Mesendoderm (in vitro differentiated cells): ENCODE results near the gene TCF7L2.

ENCODE experiments used
- DNase-seq: peaks from one replicate; pipeline ENCODE4 v3.0.0; 2013
- H2AK5ac ChIP-seq: 2 replicates; pipeline ENCODE4 v1.6.1; 2013; ENCODE audit warnings: low read length, inconsistent platforms
- H2BK120ac ChIP-seq: 2 replicates; pipeline ENCODE4 v1.6.1; 2013; ENCODE audit warnings: low read depth, mild to moderate bottlenecking, low read length, moderate library complexity, mixed read lengths
- H2BK15ac ChIP-seq: replicated peaks from 2 replicates; pipeline ENCODE4 v1.6.1; 2013; ENCODE audit warnings: low read depth, mild to moderate bottlenecking, moderate library complexity
- H2BK5ac ChIP-seq: 2 replicates; pipeline ENCODE4 v1.6.1; 2013; ENCODE audit warnings: low read length, inconsistent platforms
- H3K18ac ChIP-seq: 2 replicates; pipeline ENCODE4 v1.6.1; 2013; ENCODE audit warnings: mild to moderate bottlenecking, low read length, mixed read lengths
- H3K23ac ChIP-seq: one replicate; pipeline ENCODE4 v1.6.1; 2013; ENCODE audit warnings: low read length
- H3K27ac ChIP-seq: 2 replicates; pipeline ENCODE4 v1.5.1; 2013; ENCODE audit warnings: low read depth, mild to moderate bottlenecking, inconsistent platforms, low read length, moderate library complexity
- H3K27me3 ChIP-seq: 2 replicates; pipeline ENCODE4 v1.6.1; 2013; ENCODE audit warnings: low read length, control low read depth, mild to moderate bottlenecking, inconsistent platforms; ENCODE audit not compliant: insufficient read depth, poor library complexity
- H3K36me3 ChIP-seq: 2 replicates; pipeline ENCODE4 v1.6.1; 2013; ENCODE audit warnings: low read length, inconsistent platforms; ENCODE audit not compliant: control insufficient read depth, insufficient read depth
- H3K4ac ChIP-seq: one replicate; pipeline ENCODE4 v1.6.1; 2013; ENCODE audit warnings: low read depth, mild to moderate bottlenecking, low read length, moderate library complexity
- H3K4me1 ChIP-seq: 2 replicates; pipeline ENCODE4 v1.6.1; 2013; ENCODE audit warnings: low read depth, low read length, inconsistent platforms; ENCODE audit not compliant: control insufficient read depth
- H3K4me2 ChIP-seq: 2 replicates; pipeline ENCODE4 v1.6.1; 2013; ENCODE audit warnings: low read length
- H3K4me3 ChIP-seq: 2 replicates; pipeline ENCODE4 v1.5.1; 2013; ENCODE audit warnings: mild to moderate bottlenecking, low read length
- H3K56ac ChIP-seq: one replicate; pipeline ENCODE4 v1.6.1; 2013; ENCODE audit warnings: low read length
- H3K79me1 ChIP-seq: 2 replicates; pipeline ENCODE4 v1.6.1; 2013; ENCODE audit warnings: low read length, inconsistent platforms
- H3K79me2 ChIP-seq: 2 replicates; pipeline ENCODE4 v1.6.1; 2013; ENCODE audit warnings: mild to moderate bottlenecking, low read length; ENCODE audit not compliant: control insufficient read depth, insufficient read depth
- H3K9ac ChIP-seq: 2 replicates; pipeline ENCODE4 v1.6.1; 2013; ENCODE audit warnings: low read length, inconsistent platforms
- H4K5ac ChIP-seq: one replicate; pipeline ENCODE4 v1.6.1; 2013; ENCODE audit warnings: low read length
- H4K8ac ChIP-seq: one replicate; pipeline ENCODE4 v1.6.1; 2013; ENCODE audit warnings: low read depth, mild to moderate bottlenecking, control low read depth, low read length, moderate library complexity
- WGBS: extraction: QIAGEN DNeasy Blood & Tissue Kit; methylation state at CpG from one replicate; pipeline ENCODE4 v1.1.7; 2013; ENCODE audit warnings: low lambda C conversion rate, missing lambda C conversion rate; ENCODE audit not compliant: insufficient coverage; ENCODE audit errors: extremely low coverage; 5-methylcytosine and 5-hydroxymethylcytosine counted together

The TCF7L2 gene

DNA sequence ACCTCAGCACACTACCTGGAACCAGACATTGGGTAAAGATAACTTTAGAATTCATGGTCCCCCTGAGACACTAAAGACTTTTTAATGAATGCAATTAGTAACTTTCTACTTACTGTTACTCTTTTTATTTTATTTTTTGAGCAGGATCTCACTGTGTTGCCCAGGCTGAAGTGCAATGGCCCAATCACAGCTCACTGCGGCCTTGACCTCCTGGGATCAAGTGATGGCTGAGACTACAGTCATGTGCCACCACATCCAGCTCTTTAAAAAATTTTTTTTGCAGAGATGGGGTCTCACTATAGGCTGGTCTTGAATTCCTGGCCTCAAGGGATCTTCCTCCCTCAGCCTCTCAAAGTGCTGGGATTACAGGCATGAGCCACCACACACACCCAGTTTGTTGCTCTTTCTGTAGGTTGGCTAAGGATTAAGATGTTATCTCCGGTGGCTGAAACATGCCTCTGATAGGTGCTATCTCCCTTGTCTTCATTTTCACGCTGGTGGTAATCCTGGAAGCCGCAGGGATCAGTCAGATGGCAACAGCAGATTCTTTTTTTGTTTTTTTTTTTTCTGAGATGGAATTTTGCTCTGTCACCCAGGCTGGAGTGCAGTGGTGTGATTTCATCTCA lies 128.3 kb downstream of the TCF7L2 start:
- DNase-seq, result peak; percentile 97
- Histone ChIP-seq H3K4me1 (peaks cover 5% of the 10 kb centered on the region), H3K79me1 (peaks cover 8% of the 10 kb centered on the region), H3K79me2 (peaks cover 6% of the 10 kb centered on the region), H4K8ac (no peak overlapping the region), H3K4me3 (no peak overlapping the region), H3K23ac (no peak overlapping the region), H3K18ac (no peak overlapping the region), H2AK5ac (no peak overlapping the region), H2BK15ac (no peak overlapping the region), H3K4ac (no peak overlapping the region), H3K27me3 (no peaks in the 10 kb centered on the region), H2BK5ac (no peak overlapping the region), H2BK120ac (no peak overlapping the region), H3K9ac (no peak overlapping the region), H3K36me3 (no peaks in the 10 kb centered on the region), H3K4me2 (no peak overlapping the region), H4K5ac (no peak overlapping the region), H3K27ac (peak overlapping the region; percentile 13), H3K56ac (no peak overlapping the region)
- WGBS, result no CpG with 5 or more reads among the region's 4 CpGs

DNA sequence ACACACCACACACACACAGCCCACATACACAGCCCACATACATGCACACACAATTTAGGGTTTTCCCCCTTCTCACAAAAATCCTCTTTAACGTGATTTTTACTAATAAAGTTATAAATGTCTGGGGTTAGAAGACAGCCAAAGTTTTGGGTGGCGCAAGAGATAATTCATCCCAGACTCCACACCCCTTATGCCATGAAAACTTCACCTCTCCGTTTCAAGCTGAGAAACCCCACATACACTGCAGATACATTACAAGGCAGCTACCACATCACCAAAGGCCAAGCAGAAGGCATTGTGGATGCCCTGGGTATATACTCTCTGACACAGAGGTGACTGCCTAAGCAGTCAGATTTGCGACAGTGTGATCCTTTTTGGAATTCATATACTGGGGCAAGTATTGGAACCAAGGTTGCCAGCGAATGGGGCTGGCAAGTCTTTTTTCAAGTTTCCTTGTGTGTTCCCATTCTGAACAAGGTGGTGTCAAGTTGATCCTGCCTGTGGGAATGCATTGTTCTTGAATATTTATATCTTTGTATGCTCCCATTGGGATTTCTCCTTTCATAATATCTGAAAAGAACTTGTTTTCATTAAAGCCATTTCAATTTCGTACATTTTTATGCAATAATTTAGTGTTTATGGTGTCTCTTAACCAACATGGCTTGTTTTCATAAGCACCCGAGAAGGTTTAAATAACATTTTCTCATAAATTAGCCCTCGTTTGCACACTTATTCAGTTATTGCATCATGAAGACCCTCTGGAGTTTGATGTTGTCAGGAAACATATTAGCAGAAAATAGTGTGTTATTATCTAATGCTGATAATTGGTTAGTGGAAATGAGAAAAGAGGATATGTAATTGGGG lies 130.2 kb downstream of the TCF7L2 start:
- Histone ChIP-seq H3K23ac (peak overlapping the region; percentile 30), H3K79me2 (peaks cover 8% of the 10 kb centered on the region), H4K8ac (no peak overlapping the region), H3K9ac (no peak overlapping the region), H3K18ac (no peak overlapping the region), H4K5ac (no peak overlapping the region), H3K79me1 (peaks cover 5% of the 10 kb centered on the region), H3K4ac (no peak overlapping the region), H3K4me1 (peaks cover 4% of the 10 kb centered on the region), H2AK5ac (peak overlapping the region; percentile 32), H3K27ac (no peak overlapping the region), H2BK5ac (no peak overlapping the region), H2BK120ac (no peak overlapping the region), H3K56ac (peak overlapping the region; percentile 65), H3K27me3 (no peaks in the 10 kb centered on the region), H3K4me2 (no peak overlapping the region), H3K36me3 (no peaks in the 10 kb centered on the region), H3K4me3 (no peak overlapping the region), H2BK15ac (no peak overlapping the region)
- DNase-seq, result no peak
- WGBS, result no CpG with 5 or more reads among the region's 8 CpGs

DNA sequence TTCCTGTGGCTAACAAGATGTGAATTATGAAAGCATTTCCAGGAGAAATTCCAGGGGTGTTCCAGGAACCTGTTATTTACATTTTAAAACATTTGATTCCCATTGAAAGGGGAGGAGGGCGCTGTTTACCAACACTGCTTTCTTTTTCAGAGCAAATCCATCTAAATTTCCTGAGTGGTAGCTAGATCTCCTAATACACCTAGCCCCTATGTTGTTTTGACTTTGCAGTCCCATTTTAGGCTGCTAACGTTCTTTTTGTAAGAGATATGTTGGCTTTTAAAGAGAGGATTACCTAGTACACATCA lies 130.8 kb downstream of the TCF7L2 start:
- Histone ChIP-seq H3K4me1 (peaks cover 4% of the 10 kb centered on the region), H3K4me2 (no peak overlapping the region), H2BK15ac (no peak overlapping the region), H2BK120ac (no peak overlapping the region), H3K56ac (no peak overlapping the region), H4K8ac (no peak overlapping the region), H2BK5ac (no peak overlapping the region), H3K4ac (no peak overlapping the region), H3K79me2 (peaks cover 8% of the 10 kb centered on the region), H3K9ac (no peak overlapping the region), H3K23ac (no peak overlapping the region), H3K27me3 (no peaks in the 10 kb centered on the region), H4K5ac (no peak overlapping the region), H3K79me1 (peaks cover 5% of the 10 kb centered on the region), H3K4me3 (no peak overlapping the region), H2AK5ac (no peak overlapping the region), H3K36me3 (no peaks in the 10 kb centered on the region), H3K18ac (peak overlapping the region; percentile 65), H3K27ac (no peak overlapping the region)
- DNase-seq, result no peak
- WGBS, result no CpG with 5 or more reads among the region's 2 CpGs

DNA sequence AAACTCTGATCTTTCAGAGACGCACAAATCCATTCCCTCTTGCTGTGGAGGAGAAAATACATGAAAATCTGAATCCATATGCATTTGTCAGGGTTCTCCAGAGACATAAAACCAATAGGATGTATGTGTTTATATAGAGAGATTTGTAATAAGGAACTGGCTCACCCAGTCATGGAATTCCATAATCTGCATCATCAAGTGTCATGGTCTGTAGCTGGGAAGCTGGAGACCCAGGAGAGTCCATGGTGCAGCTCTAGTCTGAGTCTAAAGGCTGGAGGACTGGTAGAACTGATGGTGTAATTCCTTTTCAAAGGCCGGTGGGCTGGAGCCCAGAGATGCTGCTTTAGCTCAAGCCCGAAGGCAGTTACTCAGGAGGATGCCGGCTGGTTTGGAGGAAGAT lies 134.0 kb downstream of the TCF7L2 start:
- Histone ChIP-seq H3K4me3 (no peak overlapping the region), H3K9ac (no peak overlapping the region), H3K79me2 (peaks cover 8% of the 10 kb centered on the region), H3K27ac (no peak overlapping the region), H2AK5ac (no peak overlapping the region), H3K23ac (no peak overlapping the region), H4K8ac (no peak overlapping the region), H2BK15ac (no peak overlapping the region), H2BK5ac (no peak overlapping the region), H3K4me1 (peaks cover 9% of the 10 kb centered on the region), H3K4me2 (no peak overlapping the region), H3K18ac (no peak overlapping the region), H3K4ac (no peak overlapping the region), H3K36me3 (no peaks in the 10 kb centered on the region), H4K5ac (no peak overlapping the region), H2BK120ac (no peak overlapping the region), H3K27me3 (no peaks in the 10 kb centered on the region), H3K56ac (no peak overlapping the region), H3K79me1 (peaks cover 5% of the 10 kb centered on the region)
- DNase-seq, result no peak
- WGBS, result no CpG with 5 or more reads among the region's 4 CpGs

DNA sequence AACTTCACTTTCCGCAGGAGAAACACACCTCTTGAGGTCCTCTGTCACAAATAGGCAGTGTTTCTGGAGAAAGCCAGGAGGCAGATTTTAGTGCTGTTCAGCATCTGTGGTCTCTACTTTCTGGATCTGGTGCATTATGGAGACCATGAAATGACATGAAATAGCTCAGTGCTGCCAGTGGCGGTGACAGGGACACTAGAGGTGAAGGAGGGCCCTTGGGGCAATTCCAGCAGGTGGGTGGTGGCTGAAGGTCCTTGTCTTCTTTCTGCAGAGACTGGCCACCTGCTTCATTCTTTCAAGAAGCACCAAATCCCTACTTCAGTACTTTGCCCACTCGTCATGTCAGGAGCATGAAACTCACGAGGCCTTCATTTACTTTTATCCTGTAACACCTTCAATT lies 135.7 kb downstream of the TCF7L2 start:
- Histone ChIP-seq H3K18ac (no peak overlapping the region), H3K4ac (no peak overlapping the region), H3K4me3 (no peak overlapping the region), H3K56ac (peak overlapping the region; percentile 0), H2BK15ac (no peak overlapping the region), H3K9ac (no peak overlapping the region), H3K27ac (no peak overlapping the region), H2AK5ac (no peak overlapping the region), H4K5ac (no peak overlapping the region), H3K4me1 (peaks cover 11% of the 10 kb centered on the region), H3K79me1 (peaks cover 3% of the 10 kb centered on the region), H3K27me3 (no peaks in the 10 kb centered on the region), H3K4me2 (no peak overlapping the region), H4K8ac (no peak overlapping the region), H2BK5ac (no peak overlapping the region), H3K36me3 (no peaks in the 10 kb centered on the region), H3K23ac (no peak overlapping the region), H3K79me2 (peaks cover 8% of the 10 kb centered on the region), H2BK120ac (no peak overlapping the region)
- no CpG with 5 or more reads among the region's 4 CpGs for WGBS
- no peak for DNase-seq
